ENCODE results near the gene PCOLCE2.

GRCh38 chr3:142849148-142849547 lies 39.7 kb downstream of the PCOLCE2 start:
- TF ChIP-seq CTCF (IDR thresholded peaks at IDR 0.05) (no peak), POLR2A (IDR thresholded peaks at IDR 0.05) (no peak)

All from testis (tissue), 2 donors.